Keratinocyte (primary cell): ENCODE results near the gene CXCL10. TPM values are rescaled to one million over a fixed set of nuclear protein-coding genes. Genes with fewer than 3 reads are reported as not detected.

Experiments used
- DNase-seq: peaks from one replicate; pipeline ENCODE4 v3.0.0-alpha.2; 2011; ENCODE audit warnings: low read depth, missing footprints, low spot score
- FAIRE-seq: peaks from 2 replicates; lab custom pipeline; 2011; peaks lifted over from hg19 to GRCh38; lab: Jason Lieb, UNC
- H2AFZ ChIP-seq: 2 replicates; pipeline ENCODE4 v1.6.0; 2012; ENCODE audit warnings: low read length, control low read depth, inconsistent platforms; ENCODE audit not compliant: control insufficient read depth
- H3K27ac ChIP-seq: 2 replicates; pipeline ENCODE4 v1.5.1; 2011; ENCODE audit warnings: low read length; ENCODE audit not compliant: control insufficient read depth, insufficient read depth
- H3K27me3 ChIP-seq: 3 replicates; pipeline ENCODE4 v1.6.0; 2011; ENCODE audit warnings: low read length; ENCODE audit not compliant: control insufficient read depth, insufficient read depth; ENCODE audit errors: extremely low read depth
- H3K36me3 ChIP-seq, 2 experiments: 2 replicates in 1 of 2; 3 replicates in 1 of 2; pipeline ENCODE4 v1.5.1; 2011; ENCODE audit warnings: low read length in 2 of 2, mild to moderate bottlenecking in 1 of 2; ENCODE audit not compliant: control insufficient read depth in 2 of 2, insufficient read depth in 2 of 2; ENCODE audit errors: extremely low read depth in 1 of 2
- H3K4me1 ChIP-seq: 3 replicates; pipeline ENCODE4 v1.5.1; 2011; ENCODE audit warnings: low read length; ENCODE audit not compliant: control insufficient read depth, insufficient read depth; ENCODE audit errors: extremely low read depth
- H3K4me2 ChIP-seq: 3 replicates; pipeline ENCODE4 v1.6.0; 2011; ENCODE audit warnings: low read depth, low read length; ENCODE audit not compliant: control insufficient read depth, insufficient read depth; ENCODE audit errors: extremely low read depth
- H3K4me3 ChIP-seq, 3 experiments: fragments of 200-600 bp in 1 of 3; sonication (generic) in 1 of 3; 2 replicates in 2 of 3; 3 replicates in 1 of 3; pipeline ENCODE4 v1.5.1; 2011 to 2016; ENCODE audit warnings: low read length in 3 of 3, mild to moderate bottlenecking in 3 of 3, control low read depth in 2 of 3, inconsistent platforms in 1 of 3, low read depth in 1 of 3, mixed read lengths in 1 of 3, mixed run types in 1 of 3, moderate library complexity in 1 of 3; ENCODE audit not compliant: control insufficient read depth in 2 of 3, insufficient read depth in 2 of 3; ENCODE audit errors: extremely low read depth in 1 of 3
- H3K79me2 ChIP-seq: 2 replicates; pipeline ENCODE4 v1.6.0; 2012; ENCODE audit warnings: low read length; ENCODE audit not compliant: control insufficient read depth, insufficient read depth
- H3K9ac ChIP-seq: 3 replicates; pipeline ENCODE4 v1.6.0; 2011; ENCODE audit warnings: low read length; ENCODE audit not compliant: control insufficient read depth, insufficient read depth; ENCODE audit errors: extremely low read depth
- H3K9me1 ChIP-seq: 3 replicates; pipeline ENCODE4 v1.6.0; 2011; ENCODE audit warnings: low read length; ENCODE audit not compliant: control insufficient read depth, insufficient read depth; ENCODE audit errors: extremely low read depth
- H3K9me3 ChIP-seq: 2 replicates; pipeline ENCODE4 v1.5.1; 2012; ENCODE audit warnings: low read depth, low read length; ENCODE audit not compliant: control insufficient read depth
- H4K20me1 ChIP-seq: 3 replicates; pipeline ENCODE4 v1.6.0; 2011; ENCODE audit warnings: low read length; ENCODE audit not compliant: control insufficient read depth, insufficient read depth; ENCODE audit errors: extremely low read depth
- CTCF ChIP-seq, 3 experiments: IDR thresholded peaks in 1 of 3; conservative IDR thresholded peaks in 1 of 3; optimal IDR thresholded peaks in 1 of 3; 2 replicates in 2 of 3; 3 replicates in 1 of 3; pipeline versions ENCODE3 to v1.5.1; 2011; ENCODE audit warnings: low read length in 3 of 3, mild to moderate bottlenecking in 3 of 3, moderate library complexity in 2 of 3, control low read depth in 1 of 3, inconsistent platforms in 1 of 3; ENCODE audit not compliant: insufficient read depth in 2 of 3; ENCODE audit errors: extremely low read depth in 1 of 3
- EZH2 ChIP-seq: IDR thresholded peaks from one replicate; pipeline ENCODE4 v1.6.1; 2012; ENCODE audit warnings: inconsistent platforms, mild to moderate bottlenecking, low read length, moderate library complexity
- dilution Hi-C: fragments of 300-500 bp; cut with MboI; formaldehyde crosslinking; loops from one replicate; pipeline ENCODE4 v1.7.0; 2020; ENCODE audit warnings: low sequenced_read_pairs; ENCODE audit not compliant: extremely low pct_ligation_motif_present
- polyA plus RNA-seq, 5 experiments: library from polyadenylated mRNA; depleted of rRNA in 3 of 5; stranded (reverse) in 3 of 5; stranded (forward) in 1 of 5; unstranded in 1 of 5; fragments of >200 nt; gene quantifications; 1 replicate in 1 of 5; 2 replicates in 3 of 5; 3 replicates in 1 of 5; pipeline versions ENCODE4 v1.2.1 to v1.2.3, GENCODE V29; 2011 to 2012; ENCODE audit warnings: missing spikeins in 2 of 5, low read depth in 1 of 5, low replicate concordance in 1 of 5

CXCL10 gene
- polyA plus RNA-seq, 1 donor (not counting 4 experiments of a cell fraction or from before 2014, with no cell fraction given) = 0.72 TPM

GRCh38 chr4:76058888-76059426, 35.7 kb upstream of the CXCL10 start:
- H3K9ac ChIP-seq = no peak overlapping the region
- H3K9me1 ChIP-seq = no peaks in the 10 kb centered on the region
- peak overlapping the region; percentile 25 for H2AFZ ChIP-seq
- H3K4me2 ChIP-seq = peak overlapping the region; percentile 74
- TF ChIP-seq CTCF (optimal IDR thresholded peaks at IDR 0.05 in 1 of 3, IDR thresholded peaks at IDR 0.05 in 1 of 3, conservative IDR thresholded peaks at IDR 0.05 in 1 of 3; ENCODE audit: extremely low read depth in 1 of 3, insufficient read depth in 2 of 3, low read length in 3 of 3) (no peak), EZH2 (no peak)
- no peak for DNase-seq
- no peaks in the 10 kb centered on the region for H3K27me3 ChIP-seq
- peaks cover 26% of the 10 kb centered on the region for H3K4me1 ChIP-seq
- peak overlapping the region in 1 of 3 experiments; percentile 22 for H3K4me3 ChIP-seq
- H3K9me3 ChIP-seq = no peaks in the 10 kb centered on the region
- dilution Hi-C loops = no loop called here
- no peaks in the 10 kb centered on the region for H3K36me3 ChIP-seq
- peak overlapping the region; percentile 73 for H3K27ac ChIP-seq
- no peaks in the 10 kb centered on the region for H4K20me1 ChIP-seq
- FAIRE-seq = peak; percentile 67
- H3K79me2 ChIP-seq = no peaks in the 10 kb centered on the region

GRCh38 chr4:76058302-76058701, 35.0 kb upstream of the CXCL10 start:
- TF ChIP-seq CTCF (optimal IDR thresholded peaks at IDR 0.05 in 1 of 3, IDR thresholded peaks at IDR 0.05 in 1 of 3, conservative IDR thresholded peaks at IDR 0.05 in 1 of 3; ENCODE audit: extremely low read depth in 1 of 3, insufficient read depth in 2 of 3, low read length in 3 of 3) (no peak), EZH2 (no peak)
- H3K4me2 ChIP-seq = peak overlapping the region; percentile 74
- no peaks in the 10 kb centered on the region for H3K9me1 ChIP-seq
- H3K27me3 ChIP-seq = no peaks in the 10 kb centered on the region
- dilution Hi-C loops = no loop called here
- H3K27ac ChIP-seq = no peak overlapping the region
- no peak overlapping the region for H3K9ac ChIP-seq
- H2AFZ ChIP-seq = no peak overlapping the region
- H4K20me1 ChIP-seq = no peaks in the 10 kb centered on the region
- H3K36me3 ChIP-seq = no peaks in the 10 kb centered on the region
- H3K9me3 ChIP-seq = no peaks in the 10 kb centered on the region
- no peak for DNase-seq
- no peak for FAIRE-seq
- H3K4me1 ChIP-seq = peaks cover 26% of the 10 kb centered on the region
- H3K79me2 ChIP-seq = no peaks in the 10 kb centered on the region
- no peak overlapping the region for H3K4me3 ChIP-seq
